ENCODE results near the gene RIN2.

Gene RIN2, protein sequence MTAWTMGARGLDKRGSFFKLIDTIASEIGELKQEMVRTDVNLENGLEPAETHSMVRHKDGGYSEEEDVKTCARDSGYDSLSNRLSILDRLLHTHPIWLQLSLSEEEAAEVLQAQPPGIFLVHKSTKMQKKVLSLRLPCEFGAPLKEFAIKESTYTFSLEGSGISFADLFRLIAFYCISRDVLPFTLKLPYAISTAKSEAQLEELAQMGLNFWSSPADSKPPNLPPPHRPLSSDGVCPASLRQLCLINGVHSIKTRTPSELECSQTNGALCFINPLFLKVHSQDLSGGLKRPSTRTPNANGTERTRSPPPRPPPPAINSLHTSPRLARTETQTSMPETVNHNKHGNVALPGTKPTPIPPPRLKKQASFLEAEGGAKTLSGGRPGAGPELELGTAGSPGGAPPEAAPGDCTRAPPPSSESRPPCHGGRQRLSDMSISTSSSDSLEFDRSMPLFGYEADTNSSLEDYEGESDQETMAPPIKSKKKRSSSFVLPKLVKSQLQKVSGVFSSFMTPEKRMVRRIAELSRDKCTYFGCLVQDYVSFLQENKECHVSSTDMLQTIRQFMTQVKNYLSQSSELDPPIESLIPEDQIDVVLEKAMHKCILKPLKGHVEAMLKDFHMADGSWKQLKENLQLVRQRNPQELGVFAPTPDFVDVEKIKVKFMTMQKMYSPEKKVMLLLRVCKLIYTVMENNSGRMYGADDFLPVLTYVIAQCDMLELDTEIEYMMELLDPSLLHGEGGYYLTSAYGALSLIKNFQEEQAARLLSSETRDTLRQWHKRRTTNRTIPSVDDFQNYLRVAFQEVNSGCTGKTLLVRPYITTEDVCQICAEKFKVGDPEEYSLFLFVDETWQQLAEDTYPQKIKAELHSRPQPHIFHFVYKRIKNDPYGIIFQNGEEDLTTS

DNA sequence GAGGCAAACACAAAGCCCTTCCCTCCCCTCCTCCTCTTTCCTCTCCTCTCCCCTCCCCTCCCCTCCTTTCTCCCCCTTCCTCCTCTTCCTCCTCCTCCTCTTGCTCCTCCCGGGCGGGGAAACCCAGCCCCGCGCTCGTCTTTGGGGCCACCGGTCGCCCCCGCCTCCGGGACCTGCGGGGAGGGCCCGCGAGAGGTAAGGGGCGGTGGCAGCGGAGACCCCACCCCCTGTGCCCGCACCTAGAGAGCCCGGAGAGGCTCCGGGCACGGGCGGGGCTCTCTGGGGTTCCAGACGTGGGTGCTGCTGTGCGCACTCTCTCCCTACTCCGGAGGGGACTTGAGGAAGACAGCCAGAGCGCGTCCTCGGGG is at the start of gene RIN2:
TSS of gene RIN2 (plus strand) at position 126 of the 368 bp plus-strand sequence. CDS start 131,344 bp downstream, outside the sequence.
- no peaks in the 10 kb centered on the region for H3K36me3 ChIP-seq (replicated peaks)
- DNase-seq = no peak
- in situ Hi-C loops (cut with HindIII; ENCODE audit: low pct_ligation_motif_present, low sequenced_read_pairs) = no loop called here
- TF ChIP-seq, protein P1, sequence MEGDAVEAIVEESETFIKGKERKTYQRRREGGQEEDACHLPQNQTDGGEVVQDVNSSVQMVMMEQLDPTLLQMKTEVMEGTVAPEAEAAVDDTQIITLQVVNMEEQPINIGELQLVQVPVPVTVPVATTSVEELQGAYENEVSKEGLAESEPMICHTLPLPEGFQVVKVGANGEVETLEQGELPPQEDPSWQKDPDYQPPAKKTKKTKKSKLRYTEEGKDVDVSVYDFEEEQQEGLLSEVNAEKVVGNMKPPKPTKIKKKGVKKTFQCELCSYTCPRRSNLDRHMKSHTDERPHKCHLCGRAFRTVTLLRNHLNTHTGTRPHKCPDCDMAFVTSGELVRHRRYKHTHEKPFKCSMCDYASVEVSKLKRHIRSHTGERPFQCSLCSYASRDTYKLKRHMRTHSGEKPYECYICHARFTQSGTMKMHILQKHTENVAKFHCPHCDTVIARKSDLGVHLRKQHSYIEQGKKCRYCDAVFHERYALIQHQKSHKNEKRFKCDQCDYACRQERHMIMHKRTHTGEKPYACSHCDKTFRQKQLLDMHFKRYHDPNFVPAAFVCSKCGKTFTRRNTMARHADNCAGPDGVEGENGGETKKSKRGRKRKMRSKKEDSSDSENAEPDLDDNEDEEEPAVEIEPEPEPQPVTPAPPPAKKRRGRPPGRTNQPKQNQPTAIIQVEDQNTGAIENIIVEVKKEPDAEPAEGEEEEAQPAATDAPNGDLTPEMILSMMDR (IDR thresholded peaks at IDR 0.05; ENCODE audit: low read depth, low read length, missing control alignments) = no peak
- no peaks in the 10 kb centered on the region for H3K27me3 ChIP-seq (replicated peaks)
- H3K27ac ChIP-seq = peak within 1 kb of the TSS; percentile 28
- H3K4me3 ChIP-seq (ENCODE audit: low read depth, low read length) = peak within 1 kb of the TSS; percentile 87

DNA sequence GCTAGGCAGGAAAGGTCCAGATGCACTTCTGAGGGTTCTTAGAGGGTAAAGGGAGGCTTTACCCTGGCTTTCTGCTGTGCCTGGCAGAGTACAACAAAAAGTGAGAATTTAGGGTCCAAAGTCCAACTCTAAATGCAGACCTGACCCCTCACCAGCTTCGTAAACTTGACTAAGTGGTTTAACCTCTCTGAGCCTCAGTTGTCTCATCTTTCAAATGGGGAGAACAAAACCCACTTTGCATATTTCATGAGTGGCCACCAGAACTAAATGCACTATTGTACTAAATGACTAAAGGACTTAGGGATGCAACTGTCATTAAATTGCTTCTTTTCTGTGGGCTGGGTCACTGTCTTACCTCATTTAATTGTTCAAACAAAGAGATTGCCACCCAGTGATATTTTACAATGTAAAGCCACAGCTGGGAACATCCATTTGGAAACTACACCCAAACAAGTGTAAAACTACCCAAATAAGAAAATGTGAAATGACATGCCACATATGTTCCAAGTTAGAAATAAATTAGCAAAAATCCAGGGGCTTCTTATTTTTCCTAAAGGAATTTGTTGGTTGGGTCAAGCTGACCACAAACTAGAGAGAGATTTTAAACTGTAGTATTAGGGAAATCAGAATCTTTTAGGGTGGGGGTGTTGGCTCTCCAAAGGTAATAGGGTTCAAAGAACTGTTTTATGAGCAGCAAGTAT is 48.3 kb upstream of the RIN2 start:
- Histone ChIP-seq H3K27ac (no peak overlapping the region), H3K36me3 (replicated peaks) (no peaks in the 10 kb centered on the region), H3K27me3 (replicated peaks) (no peaks in the 10 kb centered on the region), H3K4me3 (ENCODE audit: low read depth, low read length) (no peak overlapping the region)
- in situ Hi-C loops (cut with HindIII; ENCODE audit: low pct_ligation_motif_present, low sequenced_read_pairs) = no loop called here
- TF ChIP-seq, protein P1 (IDR thresholded peaks at IDR 0.05; ENCODE audit: low read depth, low read length, missing control alignments) = no peak
- no peak for DNase-seq

DNA sequence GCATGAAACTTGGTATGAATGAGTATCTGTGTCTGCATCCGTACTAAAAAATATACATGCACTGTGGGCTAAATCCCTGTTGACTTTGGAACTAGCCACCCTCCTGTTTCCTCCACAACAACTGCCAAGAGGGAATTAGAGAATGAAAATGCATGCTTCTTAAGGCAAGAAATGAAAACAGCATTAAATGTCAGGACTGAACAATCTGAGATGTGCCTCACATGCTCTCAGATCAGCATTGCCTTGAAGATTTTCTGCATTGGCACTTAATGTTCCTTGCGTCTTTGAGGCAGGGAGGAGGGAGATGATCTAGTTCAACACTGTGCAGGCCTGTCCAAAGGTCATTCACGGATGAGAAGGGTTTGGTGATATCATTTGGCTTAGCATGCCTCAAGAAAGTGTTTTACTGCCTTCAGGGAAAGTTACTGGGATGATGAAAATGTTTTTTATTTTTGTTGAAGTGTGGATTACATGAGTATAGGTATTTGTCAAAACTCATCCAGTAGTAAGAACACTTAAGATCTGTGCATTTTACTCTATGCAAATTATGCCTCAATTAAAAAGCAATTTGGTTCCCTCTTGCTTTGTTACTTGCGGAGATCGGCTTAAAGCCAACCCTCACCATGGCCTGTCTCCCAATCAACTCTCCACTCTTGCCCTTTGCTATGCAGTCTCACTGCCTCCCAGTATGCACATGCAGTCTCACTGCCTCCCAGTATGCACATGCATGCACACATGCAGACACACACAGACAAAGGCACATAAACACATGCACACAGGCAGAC is 47.5 kb upstream of the RIN2 start:
- DNase-seq = no peak
- Histone ChIP-seq H3K27me3 (replicated peaks) (no peaks in the 10 kb centered on the region), H3K36me3 (replicated peaks) (no peaks in the 10 kb centered on the region), H3K27ac (no peak overlapping the region), H3K4me3 (ENCODE audit: low read depth, low read length) (no peak overlapping the region)
- TF ChIP-seq, protein P1 (IDR thresholded peaks at IDR 0.05; ENCODE audit: low read depth, low read length, missing control alignments) = no peak
- in situ Hi-C loops (cut with HindIII; ENCODE audit: low pct_ligation_motif_present, low sequenced_read_pairs) = no loop called here

- in situ Hi-C loops (cut with HindIII; ENCODE audit: low pct_ligation_motif_present, low sequenced_read_pairs) = no loop called here
- Histone ChIP-seq H3K4me3 (ENCODE audit: low read depth, low read length) (no peak overlapping the region), H3K36me3 (replicated peaks) (no peaks in the 10 kb centered on the region), H3K27me3 (replicated peaks) (no peaks in the 10 kb centered on the region), H3K27ac (no peak overlapping the region)
- no peak for DNase-seq
- TF ChIP-seq, protein P1 (IDR thresholded peaks at IDR 0.05; ENCODE audit: low read depth, low read length, missing control alignments) = no peak
Measured at GRCh38 chr20:19711126-19711525, 46.9 kb upstream of the RIN2 start.

DNA sequence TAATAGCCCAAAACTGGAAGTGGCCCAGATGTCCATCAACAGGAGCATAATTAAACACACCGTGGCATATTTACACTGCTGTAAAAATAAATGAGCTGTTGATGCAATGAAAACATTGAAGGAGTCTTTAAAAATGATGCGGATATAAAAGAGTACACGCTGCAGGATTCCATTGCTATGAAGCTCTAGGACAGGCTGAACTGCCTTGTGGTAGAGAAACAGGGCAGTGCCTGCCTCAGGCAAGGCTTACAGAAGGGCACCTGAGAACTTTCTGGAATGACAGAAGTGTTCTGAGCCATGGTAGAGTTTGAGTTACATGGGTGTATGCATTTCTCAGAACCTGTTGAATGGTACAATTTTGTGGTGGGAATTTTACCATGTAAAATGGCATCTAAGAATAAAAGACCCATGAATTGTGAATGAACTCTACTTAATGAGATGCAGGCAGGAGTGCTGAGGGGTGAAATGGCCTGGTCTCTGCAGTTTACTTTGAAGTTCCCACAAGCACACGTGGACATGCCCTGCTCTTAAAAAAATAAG is 45.3 kb upstream of the RIN2 start:
- DNase-seq = no peak
- in situ Hi-C loops (cut with HindIII; ENCODE audit: low pct_ligation_motif_present, low sequenced_read_pairs) = no loop called here
- H3K4me3 ChIP-seq (ENCODE audit: low read depth, low read length) = no peak overlapping the region
- H3K27ac ChIP-seq = no peak overlapping the region
- TF ChIP-seq, protein P1 (IDR thresholded peaks at IDR 0.05; ENCODE audit: low read depth, low read length, missing control alignments) = no peak
- H3K27me3 ChIP-seq (replicated peaks) = no peaks in the 10 kb centered on the region
- no peaks in the 10 kb centered on the region for H3K36me3 ChIP-seq (replicated peaks)
